ENCODE results near the gene RIMS4. TPM values are rescaled to one million over a fixed set of nuclear protein-coding genes. Genes with fewer than 3 reads are reported as not detected.

The RIMS4 gene
- total RNA-seq, 1 experiment from 2014 or later = 4.0 TPM

GRCh38 chr20:44787299-44787698 is 23.0 kb downstream of the RIMS4 start:
- BruUV-seq (replicated peaks) = no TSS peak
- no peak overlapping the region for H3K4me3 ChIP-seq (ENCODE audit: low read depth in 2 of 2, low read length in 2 of 2)
- TF ChIP-seq SIN3A (IDR thresholded peaks at IDR 0.05; ENCODE audit: borderline replicate concordance, insufficient read depth, low read depth, low read length) (no peak), REST (IDR thresholded peaks at IDR 0.05; ENCODE audit: insufficient read depth in 1 of 2, low read depth in 2 of 2, low read length in 1 of 2) (no peak)
- ATAC-seq (no peak), DNase-seq (ENCODE audit: low read depth, low spot score) (no peak)
- H3K27me3 ChIP-seq (ENCODE audit: control insufficient read depth, insufficient read depth, low read length) = no peaks in the 10 kb centered on the region
- no peaks in the 10 kb centered on the region for H3K4me1 ChIP-seq (ENCODE audit: control insufficient read depth, insufficient read depth, low read length)
- intact Hi-C loops (cut with micrococcal nuclease; ENCODE audit: unreplicated experiment) (no loop called here), in situ Hi-C loops (cut with HindIII; ENCODE audit: low pct_unique_long_range_greater_than_20kb, low sequenced_read_pairs) (no loop called here)
- ChIA-PET POLR2A (no interaction called here), CTCF (no interaction called here)
- no peak overlapping the region for H3K27ac ChIP-seq (ENCODE audit: low read length)
- H3K9me3 ChIP-seq (ENCODE audit: control insufficient read depth, insufficient read depth, low read depth, low read length) = no peaks in the 10 kb centered on the region
- H3K36me3 ChIP-seq (ENCODE audit: control insufficient read depth, insufficient read depth, low read length) = no peaks in the 10 kb centered on the region

DNA sequence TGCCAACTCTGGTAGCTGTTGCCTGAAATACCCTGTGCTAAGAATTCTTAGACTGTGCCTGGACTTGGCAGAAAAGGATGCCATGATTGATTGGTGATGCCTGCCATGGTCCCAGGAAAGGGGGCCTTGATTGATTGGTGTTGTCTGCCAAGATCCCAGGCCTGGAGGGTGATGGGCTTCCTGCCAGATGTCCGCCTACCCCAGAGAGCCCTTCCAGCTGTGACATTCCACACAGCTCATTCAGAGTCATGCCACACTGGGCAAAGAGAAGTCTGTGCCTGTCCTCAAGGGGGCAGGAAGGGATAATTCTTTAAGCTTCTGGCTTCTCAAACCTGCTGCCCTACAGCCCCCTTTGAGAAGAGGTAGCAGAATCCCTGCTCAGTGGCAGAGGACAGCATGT is 24.6 kb downstream of the RIMS4 start:
- H3K4me1 ChIP-seq (ENCODE audit: control insufficient read depth, insufficient read depth, low read length) = no peaks in the 10 kb centered on the region
- in situ Hi-C loops (cut with HindIII; ENCODE audit: low pct_unique_long_range_greater_than_20kb, low sequenced_read_pairs) (no loop called here), intact Hi-C loops (cut with micrococcal nuclease; ENCODE audit: unreplicated experiment) (no loop called here)
- CTCF ChIA-PET = interaction anchor here (0.8 to 2.0 kb wide), 3 partner anchors 16 to 83 kb away, joined by 3 to 16 read pairs (median 3); no protein-coding TSS in a partner anchor
- no peak overlapping the region for H3K27ac ChIP-seq (ENCODE audit: low read length)
- no peaks in the 10 kb centered on the region for H3K36me3 ChIP-seq (ENCODE audit: control insufficient read depth, insufficient read depth, low read length)
- no peak for DNase-seq (ENCODE audit: low read depth, low spot score)
- BruUV-seq (replicated peaks) = no TSS peak
- POLR2A ChIA-PET = interaction anchor here (0.9 kb wide), 1 partner anchor 34 kb away, joined by 3 read pairs; no protein-coding TSS in a partner anchor
- no peaks in the 10 kb centered on the region for H3K27me3 ChIP-seq (ENCODE audit: control insufficient read depth, insufficient read depth, low read length)
- no peaks in the 10 kb centered on the region for H3K9me3 ChIP-seq (ENCODE audit: control insufficient read depth, insufficient read depth, low read depth, low read length)
- peak; percentile 77 for ATAC-seq
- no peak overlapping the region for H3K4me3 ChIP-seq (ENCODE audit: low read depth in 2 of 2, low read length in 2 of 2)
- TF ChIP-seq POLR2AphosphoS5 (IDR thresholded peaks at IDR 0.05; ENCODE audit: low read depth, low read length) = no peak

DNA sequence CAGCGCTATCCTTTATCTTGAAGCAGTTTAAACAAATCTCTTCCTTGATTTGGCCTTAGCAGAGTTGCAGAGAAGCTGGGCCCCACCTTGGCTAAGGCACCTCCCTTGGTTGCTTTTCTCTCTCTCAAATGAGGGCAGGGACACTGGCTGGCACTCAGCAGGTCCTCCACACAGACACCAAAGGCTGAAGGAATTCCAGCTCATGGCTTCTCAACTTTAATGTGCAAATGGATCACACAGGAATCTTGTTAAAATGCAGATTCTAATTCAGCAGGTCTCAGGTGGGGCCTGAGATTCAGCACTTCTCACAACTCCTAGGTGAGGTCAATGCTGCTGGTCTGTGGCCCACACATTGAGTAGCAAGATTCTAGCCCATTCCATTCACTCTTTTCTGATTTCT is 25.7 kb downstream of the RIMS4 start:
- no peak for DNase-seq (ENCODE audit: low read depth, low spot score)
- BruUV-seq (replicated peaks) = no TSS peak
- ChIA-PET CTCF (no interaction called here), POLR2A (no interaction called here)
- Histone ChIP-seq H3K4me1 (ENCODE audit: control insufficient read depth, insufficient read depth, low read length) (no peaks in the 10 kb centered on the region), H3K27ac (ENCODE audit: low read length) (no peak overlapping the region), H3K9me3 (ENCODE audit: control insufficient read depth, insufficient read depth, low read depth, low read length) (no peaks in the 10 kb centered on the region), H3K27me3 (ENCODE audit: control insufficient read depth, insufficient read depth, low read length) (no peaks in the 10 kb centered on the region), H3K36me3 (ENCODE audit: control insufficient read depth, insufficient read depth, low read length) (no peaks in the 10 kb centered on the region), H3K4me3 (ENCODE audit: low read depth in 2 of 2, low read length in 2 of 2) (no peak overlapping the region)
- TF ChIP-seq CTCF (IDR thresholded peaks at IDR 0.05) = no peak
- no peak for TF ChIP-seq POLR2AphosphoS5 (IDR thresholded peaks at IDR 0.05; ENCODE audit: low read depth, low read length)
- no peak for TF ChIP-seq REST (IDR thresholded peaks at IDR 0.05; ENCODE audit: insufficient read depth in 1 of 2, low read depth in 2 of 2, low read length in 1 of 2)
- no peak for TF ChIP-seq TCF7L2 (IDR thresholded peaks at IDR 0.05; ENCODE audit: low read depth, low read length)
- TF ChIP-seq SIN3A (IDR thresholded peaks at IDR 0.05; ENCODE audit: borderline replicate concordance, insufficient read depth, low read depth, low read length) = no peak
- intact Hi-C loops (cut with micrococcal nuclease; ENCODE audit: unreplicated experiment) = no loop called here
- no peak for ATAC-seq
- in situ Hi-C loops (cut with HindIII; ENCODE audit: low pct_unique_long_range_greater_than_20kb, low sequenced_read_pairs) = no loop called here
